Smooth muscle cell (in vitro differentiated cells): ENCODE results near the gene CD9. TPM values are rescaled to one million over a fixed set of nuclear protein-coding genes. Genes with fewer than 3 reads are reported as not detected.
"Not testable (repeated sequence)": the region's sequence is repeated elsewhere in the genome, so short reads cannot be mapped to it uniquely, and the experiment has no call there.

Experiments used
- DNase-seq: peaks from one replicate; lab custom pipeline; 2025; ENCODE audit not compliant: unreplicated experiment; lab: John Stamatoyannopoulos, UW
- H2AFZ ChIP-seq: fragments of 200-600 bp; sonication (generic); 2 replicates; pipeline ENCODE4 v1.6.0; 2016; ENCODE audit warnings: antibody characterized with exemption, low read depth, mild to moderate bottlenecking
- H3F3A ChIP-seq: fragments of 200-600 bp; sonication (generic); 2 replicates; pipeline ENCODE4 v1.6.0; 2017; ENCODE audit warnings: antibody characterized with exemption, low read depth
- H3K27ac ChIP-seq: fragments of 200-600 bp; sonication (generic); 2 replicates; pipeline ENCODE4 v1.5.1; 2016; ENCODE audit warnings: low read depth, mild to moderate bottlenecking
- H3K27me3 ChIP-seq: fragments of 200-600 bp; sonication (generic); 2 replicates; pipeline ENCODE4 v1.6.1; 2016; ENCODE audit warnings: low read depth, mild to moderate bottlenecking
- H3K36me3 ChIP-seq: fragments of 200-600 bp; sonication (generic); 2 replicates; pipeline ENCODE4 v1.5.1; 2016; ENCODE audit warnings: low read depth
- H3K4me1 ChIP-seq: fragments of 200-600 bp; sonication (generic); 2 replicates; pipeline ENCODE4 v1.5.1; 2016; ENCODE audit warnings: low read depth
- H3K4me2 ChIP-seq: fragments of 200-600 bp; sonication (generic); 2 replicates; pipeline ENCODE4 v1.6.0; 2016; ENCODE audit warnings: mild to moderate bottlenecking
- H3K4me3 ChIP-seq: fragments of 200-600 bp; sonication (generic); 2 replicates; pipeline ENCODE4 v1.5.1; 2016; ENCODE audit warnings: mild to moderate bottlenecking
- H3K79me2 ChIP-seq: fragments of 200-600 bp; sonication (generic); 2 replicates; pipeline ENCODE4 v1.6.0; 2016; ENCODE audit warnings: low read depth, mild to moderate bottlenecking
- H3K9ac ChIP-seq: fragments of 200-600 bp; sonication (generic); 2 replicates; pipeline ENCODE4 v1.6.0; 2016; ENCODE audit warnings: low read depth
- H3K9me3 ChIP-seq: fragments of 200-600 bp; sonication (generic); replicated peaks from 2 replicates; pipeline ENCODE4 v1.5.1; 2016; ENCODE audit warnings: low read depth
- H4K20me1 ChIP-seq: fragments of 200-600 bp; sonication (generic); 2 replicates; pipeline ENCODE4 v1.6.0; 2016; ENCODE audit warnings: low read depth
- CTCF ChIP-seq: fragments of 200-600 bp; sonication (generic); IDR thresholded peaks from 2 replicates; pipeline ENCODE4 v1.5.1; 2017; ENCODE audit warnings: borderline replicate concordance, mild to moderate bottlenecking, antibody characterized with exemption; ENCODE audit not compliant: insufficient read depth, poor library complexity, severe bottlenecking
- WGBS: methylation state at CpG from one replicate; pipeline ENCODE4 v1.1.7; 2016; ENCODE audit warnings: low lambda C conversion rate; 5-methylcytosine and 5-hydroxymethylcytosine counted together
- polyA plus RNA-seq: library from polyadenylated mRNA; unstranded; fragments of >200 nt; fragmentation: Nextera tagmentation; extraction: Ambion mirVana; gene quantifications from 2 replicates; pipeline ENCODE4 v1.2.1, GENCODE V29; 2016
- total RNA-seq: library from RNA; depleted of rRNA; stranded (reverse); fragments of >200 nt; gene quantifications from 2 replicates; pipeline ENCODE4 v1.2.3, GENCODE V29; 2014

CD9 gene
- total and polyA plus RNA-seq, 2 experiments from 2014 or later, result 144 to 207 TPM

- Histone ChIP-seq H3K27ac (peak overlapping the region; percentile 41), H3F3A (peaks cover 5% of the 10 kb centered on the region), H2AFZ (peak overlapping the region; percentile 30), H3K4me1 (no peaks in the 10 kb centered on the region), H3K4me3 (no peak overlapping the region), H4K20me1 (no peaks in the 10 kb centered on the region), H3K4me2 (peak overlapping the region; percentile 9), H3K36me3 (no peaks in the 10 kb centered on the region), H3K9ac (no peak overlapping the region), H3K9me3 (no peaks in the 10 kb centered on the region), H3K79me2 (no peaks in the 10 kb centered on the region), H3K27me3 (no peaks in the 10 kb centered on the region)
- TF ChIP-seq CTCF, result no peak
- no peak for DNase-seq
- 18% methylated on average over 4 of the region's 4 CpGs for WGBS
Observed at GRCh38 chr12:6158255-6158654, 41.9 kb upstream of the CD9 start.

GRCh38 chr12:6158749-6159148, 41.5 kb upstream of the CD9 start:
- no peak overlapping the region for H3K27ac ChIP-seq
- WGBS, result 92% methylated on average over 11 of the region's 11 CpGs
- H3K4me1 ChIP-seq, result no peaks in the 10 kb centered on the region
- no peaks in the 10 kb centered on the region for H3K36me3 ChIP-seq
- no peak overlapping the region for H3K9ac ChIP-seq
- H3F3A ChIP-seq, result peaks cover 5% of the 10 kb centered on the region
- no peak overlapping the region for H2AFZ ChIP-seq
- DNase-seq, result no peak
- H3K4me2 ChIP-seq, result no peak overlapping the region
- no peak for TF ChIP-seq CTCF
- H3K9me3 ChIP-seq, result no peaks in the 10 kb centered on the region
- H3K27me3 ChIP-seq, result no peaks in the 10 kb centered on the region
- H3K4me3 ChIP-seq, result no peak overlapping the region
- no peaks in the 10 kb centered on the region for H3K79me2 ChIP-seq
- H4K20me1 ChIP-seq, result no peaks in the 10 kb centered on the region

- H3K9ac ChIP-seq, H3F3A ChIP-seq, H3K9me3 ChIP-seq, H2AFZ ChIP-seq, H3K27me3 ChIP-seq, H3K79me2 ChIP-seq, DNase-seq, H3K4me1 ChIP-seq, H3K4me3 ChIP-seq, H3K27ac ChIP-seq, H3K4me2 ChIP-seq, H3K36me3 ChIP-seq, H4K20me1 ChIP-seq: not testable (repeated sequence)
- 98% methylated on average over 45 of the region's 50 CpGs for WGBS
Observed at GRCh38 chr12:6159166-6160011, 40.8 kb upstream of the CD9 start.

GRCh38 chr12:6160049-6160649, 40.1 kb upstream of the CD9 start:
- not testable (repeated sequence) for H3K36me3 ChIP-seq, H3K27ac ChIP-seq, H3F3A ChIP-seq, H3K9me3 ChIP-seq, H3K9ac ChIP-seq, H3K4me3 ChIP-seq, H4K20me1 ChIP-seq, H3K27me3 ChIP-seq, H3K4me2 ChIP-seq, H2AFZ ChIP-seq, H3K79me2 ChIP-seq, DNase-seq, H3K4me1 ChIP-seq
- 63% methylated on average over 19 of the region's 19 CpGs for WGBS
